GM18498 (cell line): ENCODE results near the gene PTPRN2.
"Not testable (repeated sequence)": the region's sequence is repeated elsewhere in the genome, so short reads cannot be mapped to it uniquely, and the experiment has no call there.

Experiments
- ATAC-seq: cut with Tn5 transposase; IDR thresholded peaks from one replicate; pipeline ENCODE4 v1.9.1; 2021; ENCODE audit warnings: mild to moderate bottlenecking, moderate library complexity; ENCODE audit not compliant: unreplicated experiment

The PTPRN2 gene

GRCh38 chr7:158209435-158209834 lies 378.2 kb downstream of the PTPRN2 start:
- ATAC-seq, result no peak

DNA sequence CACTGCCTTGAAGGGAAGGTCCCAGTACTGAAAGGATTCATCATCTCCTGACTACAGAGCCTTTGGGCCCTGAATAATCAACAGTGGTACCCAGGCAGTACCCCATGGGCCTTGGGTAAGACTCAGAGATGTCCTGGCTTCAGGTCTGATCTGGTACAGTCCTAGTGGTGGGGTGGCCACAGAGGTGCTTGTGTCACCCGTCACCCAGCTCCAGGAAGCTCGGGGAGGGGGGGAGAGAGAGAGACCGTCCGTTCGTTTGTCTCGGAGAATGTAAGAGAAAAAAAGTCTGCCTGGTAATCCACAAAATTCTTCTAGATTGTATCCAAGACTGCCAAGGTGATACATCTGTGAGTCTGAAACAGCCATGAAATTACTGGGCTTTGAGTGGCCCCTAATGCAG lies 381.3 kb downstream of the PTPRN2 start:
- ATAC-seq, result no peak

DNA sequence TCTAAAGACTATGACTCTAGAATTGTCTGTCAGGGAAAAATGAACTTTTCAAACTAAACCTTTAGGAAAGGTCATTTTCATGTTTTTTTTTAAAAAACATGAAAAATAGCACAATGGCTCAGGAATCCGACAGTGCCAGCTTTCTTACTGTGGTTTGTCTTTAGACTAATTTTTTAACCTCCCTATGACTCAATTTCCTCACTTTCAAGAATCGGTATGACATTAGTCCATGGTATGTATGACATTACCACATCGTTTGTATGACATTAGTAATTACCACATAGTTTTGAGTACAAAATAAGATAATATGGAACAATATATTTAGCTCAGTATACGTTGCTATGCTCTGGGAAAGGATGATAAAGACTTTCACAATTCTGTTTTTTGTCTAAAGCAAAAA lies 383.2 kb downstream of the PTPRN2 start:
- no peak for ATAC-seq

DNA sequence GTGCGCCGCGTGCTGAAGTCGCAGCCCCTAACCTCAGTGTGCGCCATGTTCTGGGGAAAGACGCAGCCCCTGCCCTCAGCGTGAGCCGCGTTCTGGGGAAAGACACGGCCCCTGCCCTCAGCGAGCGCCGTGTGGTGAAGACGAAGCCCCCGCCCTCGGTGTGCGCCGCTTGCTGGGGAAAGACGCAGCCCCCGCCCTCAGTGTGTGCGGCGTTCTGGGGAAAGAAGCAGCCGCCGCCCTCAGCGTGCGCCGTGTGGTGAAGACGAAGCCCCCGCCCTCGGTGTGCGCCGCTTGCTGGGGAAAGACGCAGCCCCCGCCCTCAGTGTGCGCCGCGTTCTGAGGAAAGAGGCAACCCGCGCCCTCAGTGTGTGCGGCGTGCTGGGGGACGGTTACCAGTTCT lies 383.7 kb downstream of the PTPRN2 start:
- ATAC-seq, result not testable (repeated sequence)

- no peak for ATAC-seq
Observed at GRCh38 chr7:158194365-158194900, 393.2 kb downstream of the PTPRN2 start.

GRCh38 chr7:158193446-158193845 lies 394.2 kb downstream of the PTPRN2 start:
- ATAC-seq, result no peak

GRCh38 chr7:158192956-158193355 lies 394.7 kb downstream of the PTPRN2 start:
- no peak for ATAC-seq

GRCh38 chr7:158192184-158192835 lies 395.3 kb downstream of the PTPRN2 start:
- no peak for ATAC-seq

DNA sequence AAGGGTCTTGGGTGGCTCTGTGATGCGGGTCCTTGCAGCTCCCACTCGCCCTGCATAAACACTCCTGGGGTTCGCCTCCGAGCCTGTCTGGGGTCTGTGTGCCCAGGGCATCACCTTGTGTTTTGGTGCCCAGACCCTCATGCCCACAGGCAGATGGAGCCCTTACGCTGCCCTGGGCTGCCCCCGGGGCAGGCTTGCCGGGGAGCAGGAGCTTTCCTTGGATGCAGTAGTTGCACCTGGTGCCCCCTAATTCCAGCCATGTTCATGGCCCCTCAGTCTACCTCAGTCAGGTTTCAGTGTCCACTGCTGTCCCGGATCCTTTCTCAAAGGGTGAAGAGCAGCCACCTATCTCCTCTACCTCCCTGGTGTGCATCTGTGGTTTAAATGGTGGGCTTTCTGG lies 396.0 kb downstream of the PTPRN2 start:
- ATAC-seq, result no peak

DNA sequence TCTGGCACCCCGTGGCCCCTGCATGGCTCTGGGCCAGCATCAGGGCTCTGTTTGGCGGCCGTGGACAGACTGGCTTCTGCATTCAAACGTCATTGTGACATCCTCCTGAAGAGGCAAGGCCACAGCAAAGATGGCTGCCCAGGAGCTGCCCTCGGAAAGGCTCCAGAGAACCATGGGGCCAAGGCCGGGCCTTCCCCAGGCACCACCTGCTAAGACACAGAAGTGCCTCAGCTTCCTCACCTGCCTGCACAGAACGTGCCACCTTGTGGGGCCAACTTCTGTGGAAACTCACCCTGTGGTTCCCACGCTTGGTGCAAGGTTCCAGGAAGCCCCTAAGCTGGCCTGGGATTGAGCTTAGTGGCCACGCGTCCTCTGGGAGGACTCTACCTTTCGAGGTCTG lies 396.9 kb downstream of the PTPRN2 start:
- ATAC-seq, result no peak

DNA sequence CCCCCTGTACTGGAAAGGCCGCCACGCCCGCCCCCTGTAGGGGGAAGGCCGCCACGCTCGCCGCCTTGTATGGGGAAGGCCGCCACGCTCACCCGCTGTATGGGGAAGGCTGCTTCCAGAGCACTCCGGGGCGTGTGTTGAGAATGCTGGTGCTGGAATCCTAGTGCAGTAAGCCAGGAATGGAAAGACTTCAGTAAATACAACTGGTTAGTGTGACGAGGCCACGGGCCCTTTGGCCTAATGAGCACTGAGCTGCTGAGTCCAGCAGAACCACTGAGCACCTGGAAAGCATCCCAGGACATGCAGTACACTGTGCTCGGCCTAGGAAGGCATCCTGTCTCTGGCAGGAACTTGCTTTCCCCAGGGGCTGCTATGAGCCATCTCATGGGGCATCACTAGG lies 398.9 kb downstream of the PTPRN2 start:
- ATAC-seq, result no peak

- no peak for ATAC-seq
Observed at GRCh38 chr7:158187694-158187994, 400.0 kb downstream of the PTPRN2 start.

GRCh38 chr7:158186864-158187693 lies 400.5 kb downstream of the PTPRN2 start:
- ATAC-seq, result no peak

GRCh38 chr7:158186406-158186805 lies 401.2 kb downstream of the PTPRN2 start:
- ATAC-seq, result no peak

GRCh38 chr7:158185653-158186052 lies 402.0 kb downstream of the PTPRN2 start:
- ATAC-seq, result no peak

- ATAC-seq, result no peak
Observed at GRCh38 chr7:158183431-158183830, 404.2 kb downstream of the PTPRN2 start.

GRCh38 chr7:158176561-158177173 lies 411.0 kb downstream of the PTPRN2 start:
- no peak for ATAC-seq

DNA sequence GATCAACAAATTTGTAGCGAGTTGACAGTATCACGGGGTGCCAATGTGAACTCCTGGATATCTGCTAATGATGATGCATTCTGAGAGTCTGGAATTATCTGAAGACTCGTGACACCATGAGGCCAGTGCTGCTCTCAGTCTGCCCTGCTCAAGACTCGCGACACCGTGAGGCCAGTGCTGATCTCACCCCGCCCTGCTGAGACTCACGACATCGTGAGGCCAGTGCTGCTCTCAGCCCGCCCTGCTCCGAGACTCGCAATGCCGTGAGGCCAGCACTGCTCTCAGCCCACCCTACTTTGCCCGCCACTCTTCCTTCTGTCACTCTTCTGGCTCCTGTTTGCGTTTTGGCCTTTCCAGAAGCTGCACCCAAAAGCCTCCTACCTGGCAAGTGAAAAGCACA lies 411.8 kb downstream of the PTPRN2 start:
- no peak for ATAC-seq

- no peak for ATAC-seq
Observed at GRCh38 chr7:158174947-158175346, 412.7 kb downstream of the PTPRN2 start.

GRCh38 chr7:158167373-158167772 lies 420.2 kb downstream of the PTPRN2 start:
- no peak for ATAC-seq

DNA sequence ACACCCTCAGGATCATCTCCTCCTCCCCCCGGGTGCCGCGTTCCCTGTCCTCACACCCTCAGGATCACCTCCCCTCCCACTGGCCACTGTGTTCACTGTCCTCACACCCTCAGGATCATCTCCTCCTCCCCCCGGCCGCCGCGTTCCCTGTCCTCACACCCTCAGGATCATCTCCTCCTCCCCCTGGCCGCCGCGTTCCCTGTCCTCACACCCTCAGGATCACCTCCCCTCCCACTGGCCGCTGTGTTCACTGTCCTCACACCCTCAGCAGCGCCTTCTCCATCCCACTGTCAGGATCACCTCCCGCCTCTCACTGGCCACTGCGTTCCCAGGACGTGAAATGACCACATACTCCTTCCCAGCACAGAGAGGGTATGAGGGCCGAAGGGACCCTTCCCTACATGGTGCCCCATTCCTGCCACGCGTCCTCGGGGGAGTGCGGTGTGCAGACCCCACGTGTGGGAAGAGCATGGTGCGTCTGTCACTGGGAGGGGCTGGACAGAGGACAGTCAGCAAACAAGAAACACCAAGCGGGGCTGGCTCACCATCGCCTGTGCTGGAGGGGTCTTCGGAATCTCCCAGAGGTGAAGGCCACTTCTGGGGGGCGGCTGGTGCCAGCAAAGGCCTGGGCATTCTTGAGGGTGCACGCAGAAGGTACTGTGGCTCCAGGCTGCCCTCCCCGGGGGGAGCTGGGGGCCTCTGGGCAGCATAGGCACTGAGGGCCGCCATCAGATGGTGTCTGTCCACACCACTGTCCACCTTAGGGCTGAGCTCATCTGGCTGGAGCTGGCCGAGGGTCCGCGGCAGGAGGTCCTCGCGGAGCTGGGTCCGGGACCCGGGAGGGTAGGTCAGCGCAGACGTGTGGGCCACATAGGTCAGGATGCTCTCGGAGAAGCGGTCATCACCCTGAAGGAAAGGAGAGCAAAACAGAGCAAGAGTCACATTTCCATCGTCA lies 421.0 kb downstream of the PTPRN2 start:
- no peak for ATAC-seq
